Neural cell (in vitro differentiated cells): ENCODE measurements around the gene TBCB.

ENCODE experiments used
- EP300 ChIP-seq: fragments of 450-650 bp; conservative IDR thresholded peaks from 2 replicates; pipeline ENCODE4 v1.6.1; 2014; ENCODE audit warnings: antibody characterized with exemption, mild to moderate bottlenecking, moderate library complexity; ENCODE audit not compliant: poor library complexity, severe bottlenecking
- EZH2 ChIP-seq: fragments of 200-600, 300-800 bp; shearing (Covaris generic), sonication (generic); IDR thresholded peaks from 2 replicates; pipeline ENCODE4 v1.6.1; 2014; ENCODE audit warnings: antibody characterized with exemption, low read length, borderline replicate concordance, mild to moderate bottlenecking; ENCODE audit not compliant: insufficient read depth, poor library complexity, severe bottlenecking
- MXI1 ChIP-seq: fragments of 450-650 bp; conservative IDR thresholded peaks from 2 replicates; pipeline ENCODE4 v1.6.1; 2014; ENCODE audit warnings: antibody characterized with exemption, mild to moderate bottlenecking; ENCODE audit not compliant: poor library complexity, severe bottlenecking
- POLR2AphosphoS5 ChIP-seq: IDR thresholded peaks from 2 replicates; pipeline ENCODE4 v1.6.1; 2012
- RAD21 ChIP-seq: fragments of 450-650 bp; conservative IDR thresholded peaks from 2 replicates; pipeline ENCODE4 v1.6.1; 2014; ENCODE audit warnings: antibody characterized with exemption, mild to moderate bottlenecking, moderate library complexity
- SMC3 ChIP-seq: fragments of 450-650 bp; conservative IDR thresholded peaks from 2 replicates; pipeline ENCODE4 v1.6.1; 2014; ENCODE audit warnings: antibody characterized with exemption, mild to moderate bottlenecking, moderate library complexity; ENCODE audit not compliant: poor library complexity
- TAF1 ChIP-seq: IDR thresholded peaks from 2 replicates; pipeline ENCODE4 v1.6.1; 2012; ENCODE audit warnings: low read depth
- TF ChIP-seq, protein P1 (sequence below): fragments of 450-650 bp; IDR thresholded peaks from 2 replicates; pipeline ENCODE4 v1.5.1; 2014; ENCODE audit warnings: antibody characterized with exemption, mild to moderate bottlenecking, moderate library complexity; ENCODE audit not compliant: poor library complexity, severe bottlenecking
- TF ChIP-seq, protein P2 (sequence below): IDR thresholded peaks from 2 replicates; pipeline ENCODE4 v1.6.1; 2012; ENCODE audit warnings: borderline replicate concordance

DNA sequence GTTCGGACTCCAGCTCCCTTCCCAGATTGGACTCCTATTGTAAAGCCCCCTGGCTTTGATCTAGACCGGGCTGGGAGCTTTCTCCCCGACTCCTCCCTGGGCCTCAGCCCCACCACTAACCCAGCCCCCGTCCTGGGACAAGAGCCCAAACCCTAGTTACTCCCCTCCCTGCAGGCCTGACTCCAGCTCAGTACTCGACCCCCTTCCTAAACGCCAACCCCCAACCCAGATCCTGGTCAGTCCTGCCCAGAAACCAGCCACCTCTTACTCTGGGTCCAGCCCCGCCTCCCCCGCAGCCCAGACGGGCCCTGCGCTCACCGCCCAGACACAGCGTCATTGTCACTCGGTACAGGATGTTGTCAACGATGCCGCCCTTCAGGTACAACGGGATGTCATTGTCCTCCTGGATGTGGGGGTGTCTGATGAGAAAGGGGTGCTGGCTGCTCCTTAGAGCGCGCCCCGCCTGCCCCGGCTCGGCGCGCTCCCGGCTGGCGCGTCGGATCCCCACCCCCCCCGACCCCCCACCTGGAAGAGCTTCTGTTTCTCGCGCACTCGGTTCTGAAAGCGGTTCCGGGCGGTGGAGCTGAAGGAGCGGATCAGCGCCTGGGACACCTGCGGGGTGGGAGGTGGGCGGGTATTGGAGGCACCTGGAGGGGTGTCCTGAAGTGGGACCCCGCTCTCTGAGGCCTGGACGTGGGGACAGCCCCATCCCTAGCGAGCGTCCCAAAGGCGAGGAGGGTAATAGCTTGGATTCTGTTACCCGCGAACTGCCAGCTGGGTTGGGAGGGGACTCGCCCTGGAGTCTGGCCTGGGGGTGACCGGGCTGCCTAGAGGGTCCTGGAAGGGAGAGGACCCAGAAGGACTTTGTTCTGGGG is 36.1 kb downstream of the TBCB start:
- TF ChIP-seq, protein P1, sequence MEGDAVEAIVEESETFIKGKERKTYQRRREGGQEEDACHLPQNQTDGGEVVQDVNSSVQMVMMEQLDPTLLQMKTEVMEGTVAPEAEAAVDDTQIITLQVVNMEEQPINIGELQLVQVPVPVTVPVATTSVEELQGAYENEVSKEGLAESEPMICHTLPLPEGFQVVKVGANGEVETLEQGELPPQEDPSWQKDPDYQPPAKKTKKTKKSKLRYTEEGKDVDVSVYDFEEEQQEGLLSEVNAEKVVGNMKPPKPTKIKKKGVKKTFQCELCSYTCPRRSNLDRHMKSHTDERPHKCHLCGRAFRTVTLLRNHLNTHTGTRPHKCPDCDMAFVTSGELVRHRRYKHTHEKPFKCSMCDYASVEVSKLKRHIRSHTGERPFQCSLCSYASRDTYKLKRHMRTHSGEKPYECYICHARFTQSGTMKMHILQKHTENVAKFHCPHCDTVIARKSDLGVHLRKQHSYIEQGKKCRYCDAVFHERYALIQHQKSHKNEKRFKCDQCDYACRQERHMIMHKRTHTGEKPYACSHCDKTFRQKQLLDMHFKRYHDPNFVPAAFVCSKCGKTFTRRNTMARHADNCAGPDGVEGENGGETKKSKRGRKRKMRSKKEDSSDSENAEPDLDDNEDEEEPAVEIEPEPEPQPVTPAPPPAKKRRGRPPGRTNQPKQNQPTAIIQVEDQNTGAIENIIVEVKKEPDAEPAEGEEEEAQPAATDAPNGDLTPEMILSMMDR: no peak
- TF ChIP-seq POLR2AphosphoS5 (no peak), EZH2 (no peak), TAF1 (no peak), MXI1 (no peak), EP300 (no peak), SMC3 (no peak), RAD21 (no peak)
- TF ChIP-seq, protein P2, sequence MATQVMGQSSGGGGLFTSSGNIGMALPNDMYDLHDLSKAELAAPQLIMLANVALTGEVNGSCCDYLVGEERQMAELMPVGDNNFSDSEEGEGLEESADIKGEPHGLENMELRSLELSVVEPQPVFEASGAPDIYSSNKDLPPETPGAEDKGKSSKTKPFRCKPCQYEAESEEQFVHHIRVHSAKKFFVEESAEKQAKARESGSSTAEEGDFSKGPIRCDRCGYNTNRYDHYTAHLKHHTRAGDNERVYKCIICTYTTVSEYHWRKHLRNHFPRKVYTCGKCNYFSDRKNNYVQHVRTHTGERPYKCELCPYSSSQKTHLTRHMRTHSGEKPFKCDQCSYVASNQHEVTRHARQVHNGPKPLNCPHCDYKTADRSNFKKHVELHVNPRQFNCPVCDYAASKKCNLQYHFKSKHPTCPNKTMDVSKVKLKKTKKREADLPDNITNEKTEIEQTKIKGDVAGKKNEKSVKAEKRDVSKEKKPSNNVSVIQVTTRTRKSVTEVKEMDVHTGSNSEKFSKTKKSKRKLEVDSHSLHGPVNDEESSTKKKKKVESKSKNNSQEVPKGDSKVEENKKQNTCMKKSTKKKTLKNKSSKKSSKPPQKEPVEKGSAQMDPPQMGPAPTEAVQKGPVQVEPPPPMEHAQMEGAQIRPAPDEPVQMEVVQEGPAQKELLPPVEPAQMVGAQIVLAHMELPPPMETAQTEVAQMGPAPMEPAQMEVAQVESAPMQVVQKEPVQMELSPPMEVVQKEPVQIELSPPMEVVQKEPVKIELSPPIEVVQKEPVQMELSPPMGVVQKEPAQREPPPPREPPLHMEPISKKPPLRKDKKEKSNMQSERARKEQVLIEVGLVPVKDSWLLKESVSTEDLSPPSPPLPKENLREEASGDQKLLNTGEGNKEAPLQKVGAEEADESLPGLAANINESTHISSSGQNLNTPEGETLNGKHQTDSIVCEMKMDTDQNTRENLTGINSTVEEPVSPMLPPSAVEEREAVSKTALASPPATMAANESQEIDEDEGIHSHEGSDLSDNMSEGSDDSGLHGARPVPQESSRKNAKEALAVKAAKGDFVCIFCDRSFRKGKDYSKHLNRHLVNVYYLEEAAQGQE: no peak
